HL-60 (cell line): ENCODE data around the gene FHIT.

ENCODE experiments used
- CTCF ChIP-seq: IDR thresholded peaks from one replicate; pipeline ENCODE4 v1.5.1; 2011; ENCODE audit warnings: low read length, control low read depth, inconsistent platforms; ENCODE audit not compliant: insufficient read depth
- POLR2AphosphoS5 ChIP-seq: IDR thresholded peaks from 2 replicates; pipeline ENCODE4 v1.6.1; 2012; ENCODE audit warnings: low read depth

- TF ChIP-seq POLR2AphosphoS5 (no peak), CTCF (no peak)
These were observed 1081.5 kb downstream of the FHIT start for GRCh38 chr3:60169755-60170154.
